HG03442 (cell line): ENCODE measurements around the gene RGS16.
A peak's percentile ranks its signal among the peaks of the same experiment; 100 is the strongest.
"Not testable (repeated sequence)": the region's sequence is repeated elsewhere in the genome, so short reads cannot be mapped to it uniquely, and the experiment has no call there.

Source experiments
- ATAC-seq: cut with Tn5 transposase; IDR thresholded peaks from one replicate; pipeline ENCODE4 v1.9.1; 2021; ENCODE audit warnings: mild to moderate bottlenecking, moderate library complexity; ENCODE audit not compliant: unreplicated experiment

RGS16 gene, protein sequence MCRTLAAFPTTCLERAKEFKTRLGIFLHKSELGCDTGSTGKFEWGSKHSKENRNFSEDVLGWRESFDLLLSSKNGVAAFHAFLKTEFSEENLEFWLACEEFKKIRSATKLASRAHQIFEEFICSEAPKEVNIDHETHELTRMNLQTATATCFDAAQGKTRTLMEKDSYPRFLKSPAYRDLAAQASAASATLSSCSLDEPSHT

DNA sequence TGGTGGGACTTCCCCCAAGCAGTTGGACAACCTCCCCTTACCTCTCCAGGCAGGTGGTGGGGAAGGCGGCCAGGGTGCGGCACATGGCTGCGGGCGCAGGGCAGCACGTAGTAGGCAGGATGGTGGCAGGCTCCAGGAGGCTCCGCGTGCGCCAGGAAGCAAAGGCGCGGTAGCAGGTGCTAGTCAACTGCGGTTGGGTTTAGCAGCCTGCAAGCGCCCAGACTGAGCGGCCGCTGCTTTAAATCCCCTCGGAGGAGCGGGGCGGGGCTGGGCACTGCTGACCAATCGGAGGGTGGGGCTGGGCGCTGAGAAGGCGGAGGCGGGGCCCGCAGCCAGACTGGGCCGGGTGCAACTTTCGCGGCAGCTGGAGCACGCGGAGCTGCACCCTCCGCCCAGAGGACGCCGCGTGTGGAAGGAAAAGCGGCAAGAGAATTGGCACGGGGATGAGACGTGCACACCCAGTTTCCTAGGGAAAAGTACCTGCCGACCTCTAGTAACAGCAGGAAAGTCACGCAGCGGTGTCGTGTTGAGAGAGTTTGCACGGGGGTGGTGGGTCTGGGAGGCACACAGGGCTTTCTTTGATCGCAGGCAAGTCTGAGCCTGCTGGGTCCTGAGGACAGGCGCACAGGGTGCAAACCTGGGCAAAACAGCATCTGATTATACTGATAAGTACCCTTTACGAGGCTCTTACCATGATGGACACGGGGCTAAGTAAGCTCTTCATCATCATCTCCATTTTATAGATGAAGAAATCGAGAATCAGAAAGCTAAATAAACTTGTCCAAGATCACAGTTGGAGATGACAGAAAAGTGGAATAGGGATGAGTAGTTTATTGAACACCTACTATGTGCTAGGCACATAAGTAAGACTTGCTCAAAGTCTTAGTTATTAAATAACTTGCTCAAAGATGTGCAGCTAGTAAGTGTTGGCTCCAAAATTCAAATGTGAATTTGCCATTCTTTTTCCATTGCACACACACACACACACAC, at the start of gene RGS16:
Gene RGS16, minus strand, starts transcription at position 215 of the 990 bp plus-strand sequence. Its CDS starts 130 bp downstream, at position 85.
- ATAC-seq = peak; percentile 73

DNA sequence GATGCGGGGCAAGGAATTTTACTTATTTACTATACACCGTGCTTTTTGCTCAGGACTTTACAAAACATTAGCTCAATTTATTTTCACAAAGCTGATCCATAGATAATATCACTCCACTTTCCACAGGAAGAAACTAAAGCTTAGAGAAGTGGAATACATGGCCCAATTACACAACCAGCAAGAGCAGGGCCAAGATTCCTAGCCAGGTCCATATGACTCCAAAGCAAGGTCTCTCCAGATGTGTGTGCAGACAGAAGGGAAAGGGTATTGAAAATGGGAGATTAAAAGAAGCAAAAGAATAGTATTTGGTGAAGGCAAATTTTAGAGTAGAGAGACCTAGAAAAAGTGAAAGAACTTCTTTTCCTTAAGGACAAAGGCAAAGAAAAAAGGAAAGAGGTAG, 49.8 kb upstream of the RGS16 start:
- no peak for ATAC-seq

GRCh38 chr1:182652933-182653332, 48.7 kb upstream of the RGS16 start:
- ATAC-seq = no peak

GRCh38 chr1:182651339-182651724, 47.1 kb upstream of the RGS16 start:
- ATAC-seq = no peak

DNA sequence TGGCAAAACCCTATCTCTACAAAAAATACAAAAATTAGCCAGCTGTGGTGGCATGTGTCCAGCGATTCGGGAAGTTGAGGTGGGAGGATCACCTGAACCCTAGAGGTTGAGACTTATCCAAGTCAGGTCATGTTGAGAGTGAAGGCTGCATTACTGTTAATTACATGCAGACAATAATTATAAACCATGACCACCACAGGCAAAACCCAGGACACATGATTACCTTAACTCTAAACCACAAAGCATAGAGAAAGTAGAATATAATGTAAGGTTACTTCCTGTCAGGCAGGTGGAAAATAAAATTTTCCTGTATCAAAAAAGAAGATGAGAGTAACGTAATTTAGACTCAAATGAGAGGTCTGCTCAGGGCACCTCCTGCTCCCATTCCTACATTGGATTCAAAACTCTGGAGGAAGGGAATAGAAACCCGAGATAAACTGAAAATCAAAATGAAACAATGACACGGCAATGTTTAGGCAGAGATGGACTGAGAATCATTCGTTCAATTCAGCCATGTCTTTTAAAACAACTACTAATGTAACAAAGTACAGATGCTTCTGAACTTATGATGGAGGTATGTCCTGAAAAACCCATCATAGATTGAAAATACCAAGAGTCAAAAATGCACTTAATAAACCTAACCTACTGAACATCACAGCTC, 46.6 kb upstream of the RGS16 start:
- ATAC-seq = no peak

DNA sequence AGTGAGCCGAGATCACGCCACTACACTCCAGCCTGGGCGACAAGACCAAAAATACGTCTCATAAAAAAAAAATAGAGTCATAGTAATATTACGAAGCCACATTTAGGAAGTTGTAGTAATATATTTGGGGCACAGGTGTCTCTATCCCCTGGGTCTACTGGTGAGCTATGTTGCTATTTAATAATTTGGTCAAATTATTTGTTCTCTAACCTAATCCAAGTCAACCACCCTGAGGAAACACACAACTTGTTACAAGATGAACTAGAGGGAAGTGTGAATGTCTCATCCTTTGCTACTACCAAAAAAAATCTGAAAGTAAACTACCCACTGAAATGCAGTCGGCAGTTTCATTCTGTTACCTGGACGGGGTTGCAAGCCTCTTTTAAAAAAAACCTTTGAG, 44.9 kb upstream of the RGS16 start:
- no peak for ATAC-seq

DNA sequence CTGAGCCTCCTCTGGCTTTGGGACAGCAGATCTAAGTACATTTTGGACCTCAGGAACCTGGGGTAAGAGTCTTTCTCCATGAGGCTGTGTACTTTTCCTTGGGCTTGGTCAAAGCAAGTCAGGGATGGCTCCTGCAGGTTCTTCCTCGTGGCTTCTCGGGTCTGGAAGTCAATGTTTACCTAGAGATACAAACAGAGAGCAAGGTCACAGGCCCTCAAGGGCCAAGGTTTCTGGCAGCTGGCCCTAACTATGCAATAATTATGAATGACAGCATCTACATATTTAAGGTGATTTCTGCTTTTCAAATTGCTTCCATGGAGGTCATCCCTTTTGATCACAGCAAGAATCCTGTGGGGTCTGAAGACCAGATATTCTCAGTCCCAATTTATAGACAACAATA, 42.5 kb upstream of the RGS16 start:
- ATAC-seq = no peak

- peak; percentile 43 for ATAC-seq
Measured at GRCh38 chr1:182644886-182645285, 40.7 kb upstream of the RGS16 start.

DNA sequence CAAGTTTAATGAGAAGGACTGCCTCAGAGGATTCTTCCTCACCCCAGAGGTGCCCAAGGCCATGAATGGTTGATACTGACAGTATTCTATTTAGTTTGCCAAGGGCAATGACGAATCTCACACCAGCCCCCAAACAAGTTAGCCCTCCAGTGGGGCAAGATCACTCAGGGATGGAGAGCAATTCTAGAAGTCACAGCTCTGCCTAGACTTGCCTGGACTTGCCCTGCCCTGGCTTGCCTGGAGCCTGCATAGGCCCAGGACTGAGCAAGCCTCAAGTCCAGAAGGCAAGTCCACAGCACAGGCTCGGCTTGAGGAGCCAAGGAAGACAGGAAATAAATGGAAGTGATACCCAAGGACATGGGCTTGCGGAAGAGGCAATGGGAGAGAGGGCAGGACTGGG, 39.5 kb upstream of the RGS16 start:
- no peak for ATAC-seq

DNA sequence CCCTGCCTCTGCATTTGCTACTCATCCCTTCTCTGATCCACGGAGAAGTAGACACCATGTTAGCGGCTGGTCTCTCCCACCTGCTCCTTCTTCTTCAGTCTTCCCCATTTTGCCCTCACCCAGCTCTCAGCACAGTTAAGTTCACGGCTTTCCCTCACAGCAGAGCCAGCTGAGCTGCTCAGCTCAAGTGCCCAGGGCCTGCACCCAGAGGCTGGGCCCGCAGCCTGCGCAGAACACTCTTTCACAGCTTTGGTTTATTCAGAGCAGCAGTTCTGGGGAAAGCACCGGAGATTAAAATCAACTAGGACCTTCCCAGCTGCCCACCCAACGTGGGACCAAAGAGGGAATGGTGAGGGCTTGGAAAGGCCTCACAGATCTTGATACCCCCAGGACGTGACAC, 38.3 kb upstream of the RGS16 start:
- no peak for ATAC-seq

DNA sequence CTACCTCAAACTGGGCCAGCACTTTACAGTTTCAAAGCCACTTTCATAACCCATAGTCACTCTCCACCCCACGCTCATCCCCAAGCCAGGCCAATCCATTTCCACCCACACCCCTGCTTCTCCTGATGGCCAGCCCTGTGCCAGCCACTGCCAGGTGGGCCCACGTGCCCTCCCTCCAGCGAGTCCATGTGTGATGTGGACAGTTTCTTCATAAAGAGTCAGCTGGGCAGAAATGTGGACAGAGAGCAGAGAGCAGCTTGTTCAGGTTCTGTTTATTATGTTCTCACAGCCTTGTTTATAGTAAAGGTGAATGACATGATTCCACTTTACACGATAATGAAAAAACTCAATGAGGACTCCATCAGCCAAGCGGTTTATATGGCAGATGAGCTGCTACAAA, 37.4 kb upstream of the RGS16 start:
- no peak for ATAC-seq

GRCh38 chr1:182639330-182639729, 35.1 kb upstream of the RGS16 start:
- no peak for ATAC-seq

- no peak for ATAC-seq
Measured at GRCh38 chr1:182637769-182638168, 33.6 kb upstream of the RGS16 start.

DNA sequence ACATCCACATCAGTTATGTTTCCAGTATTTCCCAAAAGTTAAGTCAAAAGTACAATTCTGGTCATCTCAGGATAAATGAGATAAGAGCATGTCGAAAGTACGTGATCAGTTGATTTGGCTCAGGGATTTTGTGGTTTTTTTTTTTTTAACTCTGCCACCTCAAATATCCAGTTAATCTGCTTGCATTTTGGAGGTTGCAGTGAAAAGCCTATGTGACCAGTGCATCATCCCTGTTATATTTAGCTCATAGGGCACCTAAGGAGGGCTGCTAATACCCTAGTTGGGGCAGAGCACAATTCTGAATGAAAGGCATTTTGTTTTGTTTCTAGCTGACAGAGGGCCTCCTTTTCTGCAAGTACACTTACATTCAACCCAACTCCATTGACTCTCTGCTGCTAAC, 31.7 kb upstream of the RGS16 start:
- no peak for ATAC-seq

DNA sequence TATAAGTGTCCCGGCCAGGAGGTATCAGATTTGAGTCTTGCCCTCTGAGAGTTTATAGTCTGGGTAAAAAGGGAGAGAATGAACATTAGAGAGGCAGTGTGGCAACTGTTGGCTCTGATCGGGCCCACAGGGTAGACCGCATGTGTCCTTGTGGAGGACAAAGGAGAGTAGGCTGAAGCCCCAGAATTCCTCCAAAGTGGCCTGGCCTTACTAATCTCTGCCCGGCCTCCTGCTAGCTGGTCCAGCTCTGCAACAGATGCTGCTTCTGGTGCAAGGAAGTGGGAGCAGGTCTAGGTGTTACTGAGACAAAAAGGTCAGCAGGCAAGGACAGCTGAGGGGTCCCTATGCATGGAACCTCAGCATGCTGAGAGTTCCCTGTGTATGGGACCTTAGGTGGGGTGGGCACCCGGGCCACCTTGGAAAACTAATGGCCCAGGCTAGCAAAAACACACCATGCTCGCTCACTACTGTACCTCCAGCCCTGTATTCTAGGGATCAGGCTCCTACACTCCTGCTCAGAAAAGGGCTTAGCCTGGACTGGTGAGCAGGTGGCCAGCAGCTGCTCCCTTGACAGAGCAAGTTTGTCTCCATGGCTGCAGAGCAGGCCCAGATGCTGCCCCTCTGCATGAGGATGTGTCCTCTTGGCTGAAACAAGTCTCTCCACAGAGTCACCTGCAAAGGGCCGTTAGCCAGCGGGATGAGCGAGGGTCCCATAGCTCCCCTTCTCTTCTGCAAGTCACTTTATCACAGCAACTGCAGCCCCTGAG, 30.3 kb upstream of the RGS16 start:
- ATAC-seq = no peak

DNA sequence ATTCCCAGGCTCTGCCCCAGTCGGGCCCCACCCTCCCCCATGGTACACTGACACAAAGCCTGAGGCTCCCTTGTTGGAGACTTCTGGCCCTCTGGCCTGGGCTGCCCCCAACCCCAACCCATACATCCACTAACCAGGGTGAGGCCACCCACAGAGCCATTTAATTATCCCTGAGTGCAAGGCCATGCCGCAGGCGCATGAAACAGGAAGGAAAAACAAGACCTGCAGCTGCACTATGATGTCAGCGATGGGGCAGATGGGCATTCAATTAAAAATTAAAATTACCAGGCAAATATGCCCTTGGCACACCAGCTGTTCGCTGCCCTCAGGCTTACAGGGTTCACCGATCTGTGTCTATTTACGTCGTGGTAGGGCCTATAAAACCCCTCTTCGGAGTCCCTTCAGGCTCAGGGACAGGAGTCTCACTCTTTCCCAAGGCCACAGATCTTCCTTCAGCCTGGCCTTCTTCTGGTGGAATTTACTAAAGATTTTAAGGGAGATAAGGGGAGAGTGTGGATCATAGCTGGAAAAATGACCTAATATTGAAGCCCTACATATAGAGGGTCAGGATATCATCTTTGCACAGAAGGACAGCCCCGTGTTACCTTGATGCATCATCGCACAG, 29.6 kb upstream of the RGS16 start:
- ATAC-seq = no peak

- no peak for ATAC-seq
Measured at GRCh38 chr1:182633031-182633430, 28.8 kb upstream of the RGS16 start.

DNA sequence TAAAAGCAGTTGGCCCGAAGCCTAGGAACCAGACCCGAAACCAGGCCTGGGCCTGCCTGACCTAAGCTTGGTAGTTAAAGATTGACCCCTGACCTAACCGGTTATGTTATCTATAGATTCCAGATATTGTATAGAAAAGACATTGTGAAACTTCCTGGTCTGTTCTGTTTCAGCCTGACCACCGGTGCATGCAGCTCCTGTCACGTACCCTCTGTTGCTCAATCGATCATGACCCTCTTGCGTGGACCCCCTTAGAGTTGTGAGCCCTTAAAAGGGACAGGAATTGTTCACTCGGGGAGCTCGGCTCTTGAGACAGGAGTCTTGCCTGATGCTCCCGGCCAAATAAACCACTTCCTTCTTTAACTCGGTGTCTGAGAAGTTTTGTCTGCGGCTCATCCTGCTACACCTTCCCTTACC, 28.3 kb upstream of the RGS16 start:
- ATAC-seq = not testable (repeated sequence)

DNA sequence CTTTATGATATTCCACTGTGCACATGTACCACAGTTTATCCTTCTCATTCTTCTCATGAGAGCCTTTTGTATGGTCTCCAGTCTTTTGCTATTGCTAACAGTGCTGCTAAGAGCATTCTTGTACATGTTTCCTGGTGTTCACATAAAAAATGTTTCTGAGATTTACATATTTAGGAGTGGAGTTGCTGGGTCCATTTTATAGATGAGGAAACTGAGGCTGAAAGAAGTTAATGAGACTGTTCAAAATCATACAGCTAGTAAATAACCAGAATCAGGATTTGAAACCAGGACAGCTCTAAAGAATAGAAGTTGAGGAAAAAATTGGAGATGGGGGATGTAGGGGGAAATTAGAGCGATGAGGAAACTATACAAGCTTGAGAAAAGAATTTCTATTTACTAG, 27.8 kb upstream of the RGS16 start:
- no peak for ATAC-seq

- ATAC-seq = no peak
Measured at GRCh38 chr1:182631053-182631677, 27.0 kb upstream of the RGS16 start.
